NCI-H128 (cell line): ENCODE measurements around the gene RBM22.

Experiments used
- DNase-seq: peaks from one replicate; lab custom pipeline; 2025; ENCODE audit not compliant: unreplicated experiment; lab: John Stamatoyannopoulos, UW

RBM22 gene

DNA sequence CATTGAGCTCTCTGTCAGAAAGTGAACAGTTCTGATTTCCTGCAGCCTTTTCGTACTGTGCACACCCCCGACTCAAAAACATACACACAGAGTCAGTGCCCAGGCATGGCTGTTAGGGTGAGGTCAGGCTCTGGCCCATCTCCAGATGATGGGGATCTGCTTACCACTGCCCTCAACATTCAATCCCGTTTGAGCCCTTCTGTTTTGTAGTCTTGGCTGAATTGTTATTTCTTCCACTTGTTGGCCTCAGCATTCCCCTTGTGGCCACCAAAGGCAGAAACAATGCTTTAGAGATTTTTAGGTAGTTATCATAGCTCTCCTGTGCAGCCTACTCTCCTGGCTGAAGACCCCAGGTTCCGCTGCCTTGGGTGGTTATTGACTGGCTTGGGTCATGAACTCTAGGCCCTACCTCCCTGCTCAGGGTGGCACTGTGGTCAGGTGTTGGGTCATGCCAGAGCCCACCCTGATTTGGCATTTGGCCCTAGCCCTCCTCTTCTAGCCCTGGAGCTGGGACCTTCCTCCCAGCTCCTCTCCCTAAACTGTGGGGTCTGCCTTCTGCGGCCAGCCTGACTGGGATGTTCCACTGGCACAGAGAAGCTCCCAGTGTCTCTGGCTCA is 47.6 kb downstream of the RBM22 start:
- no peak for DNase-seq

GRCh38 chr5:150651924-150652671 is 48.8 kb downstream of the RBM22 start:
- no peak for DNase-seq

GRCh38 chr5:150651382-150651781 is 49.5 kb downstream of the RBM22 start:
- no peak for DNase-seq

- DNase-seq, result no peak
These were observed 50.5 kb downstream of the RBM22 start for GRCh38 chr5:150650021-150651006.

DNA sequence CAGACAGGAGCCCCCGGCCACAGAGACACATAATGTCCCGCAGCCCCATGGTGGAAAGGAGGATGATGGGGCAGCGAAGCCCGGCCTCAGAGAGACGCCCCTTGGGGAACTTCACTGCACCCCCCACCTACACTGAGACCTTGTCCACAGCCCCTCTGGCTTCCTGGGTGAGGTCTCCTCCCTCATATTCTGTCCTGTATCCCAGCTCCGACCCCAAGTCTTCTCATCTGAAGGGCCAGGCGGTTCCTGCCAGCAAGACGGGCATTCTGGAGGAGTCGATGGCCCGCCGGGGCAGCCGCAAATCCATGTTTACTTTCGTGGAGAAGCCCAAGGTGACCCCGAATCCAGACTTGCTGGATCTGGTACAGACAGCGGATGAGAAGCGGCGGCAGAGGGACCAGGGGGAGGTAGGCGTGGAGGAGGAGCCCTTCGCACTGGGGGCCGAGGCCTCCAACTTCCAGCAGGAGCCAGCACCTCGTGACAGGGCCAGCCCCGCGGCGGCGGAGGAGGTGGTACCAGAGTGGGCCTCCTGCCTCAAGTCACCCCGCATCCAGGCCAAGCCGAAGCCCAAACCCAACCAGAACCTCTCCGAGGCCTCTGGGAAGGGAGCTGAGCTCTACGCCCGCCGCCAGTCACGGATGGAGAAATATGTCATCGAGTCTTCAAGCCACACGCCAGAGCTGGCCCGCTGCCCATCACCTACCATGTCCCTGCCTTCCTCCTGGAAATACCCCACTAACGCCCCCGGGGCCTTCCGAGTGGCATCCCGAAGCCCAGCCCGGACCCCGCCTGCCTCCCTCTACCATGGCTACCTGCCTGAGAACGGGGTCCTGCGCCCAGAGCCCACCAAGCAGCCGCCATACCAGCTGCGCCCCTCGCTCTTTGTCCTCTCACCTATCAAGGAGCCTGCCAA is 51.5 kb downstream of the RBM22 start:
- no peak for DNase-seq

DNA sequence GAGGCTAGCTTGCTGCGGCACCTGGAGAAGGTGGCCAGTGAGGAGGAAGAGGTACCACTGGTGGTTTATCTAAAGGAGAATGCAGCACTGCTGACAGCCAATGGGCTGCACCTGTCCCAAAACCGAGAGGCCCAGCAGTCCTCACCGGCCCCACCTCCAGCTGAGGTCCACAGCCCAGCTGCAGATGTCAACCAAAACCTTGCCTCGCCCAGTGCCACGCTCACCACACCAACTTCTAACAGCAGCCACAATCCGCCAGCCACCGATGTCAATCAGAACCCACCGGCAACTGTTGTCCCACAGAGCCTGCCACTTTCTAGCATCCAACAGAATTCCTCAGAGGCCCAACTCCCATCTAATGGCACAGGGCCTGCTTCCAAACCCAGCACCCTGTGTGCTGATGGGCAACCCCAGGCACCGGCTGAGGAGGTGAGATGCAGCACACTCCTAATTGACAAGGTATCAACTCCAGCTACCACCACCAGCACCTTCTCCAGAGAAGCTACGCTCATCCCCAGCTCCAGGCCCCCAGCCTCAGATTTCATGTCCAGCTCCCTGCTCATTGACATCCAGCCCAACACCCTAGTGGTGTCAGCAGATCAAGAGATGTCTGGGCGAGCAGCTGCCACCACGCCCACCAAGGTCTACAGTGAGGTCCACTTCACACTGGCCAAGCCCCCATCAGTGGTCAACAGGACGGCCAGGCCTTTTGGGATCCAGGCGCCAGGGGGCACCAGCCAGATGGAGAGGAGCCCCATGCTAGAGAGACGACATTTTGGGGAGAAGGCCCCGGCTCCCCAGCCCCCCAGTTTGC is 52.4 kb downstream of the RBM22 start:
- no peak for DNase-seq

GRCh38 chr5:150647275-150648251 is 53.3 kb downstream of the RBM22 start:
- no peak for DNase-seq

GRCh38 chr5:150645070-150645700 is 55.7 kb downstream of the RBM22 start:
- DNase-seq, result no peak

GRCh38 chr5:150644514-150644913 is 56.3 kb downstream of the RBM22 start:
- DNase-seq, result no peak

GRCh38 chr5:150644058-150644457 is 56.8 kb downstream of the RBM22 start:
- DNase-seq, result no peak

DNA sequence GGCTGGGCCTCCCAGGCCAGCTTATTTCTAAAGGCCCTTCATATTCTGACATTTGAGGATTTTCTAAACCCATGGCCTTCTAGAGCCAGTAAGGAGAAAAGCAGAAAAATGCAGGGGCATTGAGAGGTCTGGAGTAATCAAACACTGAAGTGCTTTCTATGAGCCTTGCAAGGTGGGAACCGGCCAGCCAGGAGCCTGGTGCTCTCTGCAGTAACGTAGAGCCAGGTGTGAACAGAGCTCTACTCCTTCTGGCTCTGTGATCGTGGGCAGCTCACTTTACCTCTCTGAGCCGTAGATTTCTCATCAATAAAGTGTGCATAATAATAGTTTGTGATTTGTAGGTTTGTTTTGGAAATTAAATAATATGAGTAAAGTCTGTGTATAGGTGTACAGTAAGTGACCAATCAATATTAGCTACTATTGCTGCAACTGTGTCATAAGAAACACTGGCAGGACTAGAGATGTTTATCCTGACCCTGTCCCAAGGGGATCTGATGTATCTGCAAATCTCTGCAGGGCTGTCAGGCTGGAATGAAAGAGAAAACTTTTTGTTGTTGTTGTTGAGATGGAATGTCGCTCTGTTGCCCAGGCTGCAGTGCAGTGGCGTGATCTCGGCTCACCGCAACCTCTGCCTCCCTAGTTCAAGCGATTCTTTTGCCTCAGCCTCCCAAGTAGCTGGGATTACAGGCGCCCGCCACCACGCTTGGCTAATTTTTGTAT is 57.7 kb downstream of the RBM22 start:
- no peak for DNase-seq

DNA sequence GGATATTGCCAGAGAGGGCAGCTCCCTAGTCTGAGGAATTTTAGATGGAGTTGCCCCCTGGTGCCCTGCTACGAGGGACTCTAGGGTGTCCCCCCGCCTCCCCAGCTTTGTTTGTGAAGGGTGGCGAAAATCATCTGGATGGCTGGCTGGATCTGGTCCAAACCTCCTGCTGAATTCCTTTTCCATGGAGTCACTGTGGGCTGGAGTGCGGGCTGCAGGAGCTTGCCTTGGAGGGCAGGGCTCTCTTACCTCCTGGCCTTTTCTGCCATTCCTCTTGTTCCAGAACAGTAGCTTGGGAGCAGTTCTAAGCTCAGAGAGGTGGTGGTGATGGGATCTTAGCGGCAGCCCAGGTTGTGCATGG is 58.3 kb downstream of the RBM22 start:
- DNase-seq, result no peak

GRCh38 chr5:150641824-150642566 is 58.9 kb downstream of the RBM22 start:
- no peak for DNase-seq

- no peak for DNase-seq
These were observed 59.8 kb downstream of the RBM22 start for GRCh38 chr5:150641006-150641570.
